ENCODE results near the gene CPA2. TPM values are rescaled to one million over a fixed set of nuclear protein-coding genes. Genes with fewer than 3 reads are reported as not detected.

The CPA2 gene
- total RNA-seq, 2 donors from 2014 or later: 0.40 to 0.66 TPM

DNA sequence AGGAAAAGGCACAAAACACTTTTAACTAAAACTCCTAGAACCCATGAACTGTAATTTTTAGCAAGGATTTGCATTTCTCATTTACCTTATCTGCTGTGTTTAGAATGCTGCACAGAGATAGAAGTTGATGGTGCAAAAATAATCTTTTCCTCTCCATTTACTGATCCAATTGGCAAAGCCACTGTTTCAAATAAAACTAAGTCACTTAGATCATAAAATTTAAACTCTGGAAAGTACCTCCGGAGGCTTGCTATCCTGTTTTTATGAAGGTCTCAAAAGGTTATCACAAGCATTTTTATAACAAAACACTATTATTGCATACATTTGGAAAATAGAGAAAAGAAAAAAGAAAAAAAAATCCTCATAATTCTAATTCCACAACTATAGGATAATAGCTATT is 7.6 kb downstream of the CPA2 start:
- H3K4me3 ChIP-seq (ENCODE audit: low read length): no peak overlapping the region
- peak overlapping the region; percentile 74 for H3K27ac ChIP-seq (ENCODE audit: low read depth, low read length)

DNA sequence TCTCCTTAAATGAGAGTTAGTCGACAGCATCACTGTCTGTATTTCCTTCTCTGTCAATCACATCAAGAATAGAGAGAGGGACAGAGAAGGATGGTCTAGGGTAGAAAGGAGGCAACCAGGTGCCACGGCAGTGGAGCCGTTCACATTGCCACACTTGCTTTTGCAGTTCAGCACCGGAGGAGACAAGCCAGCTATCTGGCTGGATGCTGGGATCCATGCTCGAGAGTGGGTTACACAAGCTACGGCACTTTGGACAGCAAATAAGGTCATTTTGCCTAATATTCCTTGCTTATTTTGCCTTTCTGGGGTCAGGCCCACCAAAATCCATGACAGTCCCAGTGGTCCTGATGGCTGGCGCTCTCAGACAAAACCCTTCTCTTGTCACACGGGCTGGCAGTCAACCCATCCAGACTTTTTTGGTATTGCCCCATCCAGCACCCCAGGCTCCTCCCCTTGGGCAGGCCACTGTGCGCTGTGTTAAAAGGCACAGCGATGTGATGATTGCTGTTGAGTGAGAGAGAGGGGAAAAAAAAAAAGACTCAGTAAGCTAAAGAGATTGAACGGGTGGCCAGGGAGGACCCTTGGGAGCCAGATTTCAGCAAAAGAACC is 8.4 kb downstream of the CPA2 start:
- WGBS, 2 experiments (ENCODE audit: insufficient coverage in 1 of 2, insufficient read length in 1 of 2): 77 to 78% methylated on average over 6 to 11 of the region's 11 CpGs
- Histone ChIP-seq H3K4me3 (ENCODE audit: low read length) (no peak overlapping the region), H3K4me1 (ENCODE audit: control insufficient read depth, insufficient read depth, low read length) (peaks cover 11% of the 10 kb centered on the region), H3K9ac (ENCODE audit: extremely low read depth, low read length, poor library complexity, severe bottlenecking) (no peak overlapping the region), H3K27ac (ENCODE audit: low read depth, low read length) (peak overlapping the region; percentile 50), H3K27me3 (ENCODE audit: control insufficient read depth, insufficient read depth, low read length, poor library complexity, severe bottlenecking) (no peaks in the 10 kb centered on the region), H3K36me3 (ENCODE audit: control insufficient read depth, insufficient read depth, low read length) (no peaks in the 10 kb centered on the region), H3K9me3 (ENCODE audit: control insufficient read depth, low read length) (no peaks in the 10 kb centered on the region)
- DNase-seq: peak; percentile 66
- Mint-ChIP-seq H3K27ac (no peak overlapping the region), H3K4me1 (peaks cover 40% of the 10 kb centered on the region), H3K36me3 (ENCODE audit: low read depth) (no peaks in the 10 kb centered on the region), H3K9me3 (no peaks in the 10 kb centered on the region), H3K27me3 (ENCODE audit: insufficient read depth) (peaks cover 2% of the 10 kb centered on the region), H3K4me3 (no peak overlapping the region)
- no peak for TF ChIP-seq CTCF (conservative IDR thresholded peaks at IDR 0.05)

More for the DNA sequence above, 7.6 kb downstream of the CPA2 start:
- Mint-ChIP-seq H3K36me3 (ENCODE audit: low read depth) (no peaks in the 10 kb centered on the region), H3K4me1 (peaks cover 40% of the 10 kb centered on the region), H3K4me3 (peak overlapping the region; percentile 40), H3K9me3 (no peaks in the 10 kb centered on the region), H3K27me3 (ENCODE audit: insufficient read depth) (peaks cover 4% of the 10 kb centered on the region), H3K27ac (peak overlapping the region; percentile 92)
- TF ChIP-seq CTCF (conservative IDR thresholded peaks at IDR 0.05): peak; percentile 2
- 100% methylated on average over 1 of the region's 1 CpG; no CpG with 5 or more reads in 1 of the 2 experiments for WGBS, 2 experiments (ENCODE audit: insufficient coverage in 1 of 2, insufficient read length in 1 of 2)
- no peaks in the 10 kb centered on the region for H3K27me3 ChIP-seq (ENCODE audit: control insufficient read depth, insufficient read depth, low read length, poor library complexity, severe bottlenecking)
- H3K4me1 ChIP-seq (ENCODE audit: control insufficient read depth, insufficient read depth, low read length): peaks cover 11% of the 10 kb centered on the region
- H3K36me3 ChIP-seq (ENCODE audit: control insufficient read depth, insufficient read depth, low read length): no peaks in the 10 kb centered on the region
- no peak for DNase-seq
- no peak overlapping the region for H3K9ac ChIP-seq (ENCODE audit: extremely low read depth, low read length, poor library complexity, severe bottlenecking)
- H3K9me3 ChIP-seq (ENCODE audit: control insufficient read depth, low read length): no peaks in the 10 kb centered on the region

DNA sequence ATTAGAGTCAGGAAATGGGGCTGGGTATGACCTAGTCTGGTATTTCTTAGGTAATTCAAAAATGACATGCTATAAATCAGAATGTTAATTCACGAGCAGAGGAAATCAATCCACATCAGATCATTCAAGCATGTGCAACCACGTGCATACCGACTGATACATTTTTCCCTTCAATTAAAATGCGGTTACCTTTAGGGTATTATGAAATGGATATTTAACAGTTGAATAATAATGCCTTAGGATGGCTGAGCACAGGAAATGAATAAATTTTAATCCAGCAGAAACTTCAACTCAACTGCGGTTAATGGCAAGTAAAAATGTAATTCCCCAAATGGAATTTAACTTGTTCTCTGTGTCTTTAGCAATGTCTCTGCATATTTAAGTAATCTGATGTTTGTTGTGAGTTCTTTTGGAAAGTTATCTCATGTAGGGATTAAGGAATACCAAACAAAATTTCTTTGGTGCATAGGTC is 9.2 kb downstream of the CPA2 start:
- Histone ChIP-seq H3K36me3 (ENCODE audit: control insufficient read depth, insufficient read depth, low read length) (no peaks in the 10 kb centered on the region), H3K9ac (ENCODE audit: extremely low read depth, low read length, poor library complexity, severe bottlenecking) (no peak overlapping the region), H3K27me3 (ENCODE audit: control insufficient read depth, insufficient read depth, low read length, poor library complexity, severe bottlenecking) (no peaks in the 10 kb centered on the region), H3K27ac (ENCODE audit: low read depth, low read length) (no peak overlapping the region), H3K9me3 (ENCODE audit: control insufficient read depth, low read length) (no peaks in the 10 kb centered on the region), H3K4me1 (ENCODE audit: control insufficient read depth, insufficient read depth, low read length) (peaks cover 11% of the 10 kb centered on the region), H3K4me3 (ENCODE audit: low read length) (no peak overlapping the region)
- Mint-ChIP-seq H3K36me3 (ENCODE audit: low read depth) (no peaks in the 10 kb centered on the region), H3K27me3 (ENCODE audit: insufficient read depth) (peaks cover 2% of the 10 kb centered on the region), H3K27ac (no peak overlapping the region), H3K9me3 (no peaks in the 10 kb centered on the region), H3K4me1 (peaks cover 40% of the 10 kb centered on the region), H3K4me3 (no peak overlapping the region)
- 98% methylated on average over 5 of the region's 5 CpGs for WGBS, 2 experiments (ENCODE audit: insufficient coverage in 1 of 2, insufficient read length in 1 of 2)
- no peak for TF ChIP-seq CTCF (conservative IDR thresholded peaks at IDR 0.05)
- no peak for DNase-seq
